ENCODE data around the gene FRMD6.

The FRMD6 gene

DNA sequence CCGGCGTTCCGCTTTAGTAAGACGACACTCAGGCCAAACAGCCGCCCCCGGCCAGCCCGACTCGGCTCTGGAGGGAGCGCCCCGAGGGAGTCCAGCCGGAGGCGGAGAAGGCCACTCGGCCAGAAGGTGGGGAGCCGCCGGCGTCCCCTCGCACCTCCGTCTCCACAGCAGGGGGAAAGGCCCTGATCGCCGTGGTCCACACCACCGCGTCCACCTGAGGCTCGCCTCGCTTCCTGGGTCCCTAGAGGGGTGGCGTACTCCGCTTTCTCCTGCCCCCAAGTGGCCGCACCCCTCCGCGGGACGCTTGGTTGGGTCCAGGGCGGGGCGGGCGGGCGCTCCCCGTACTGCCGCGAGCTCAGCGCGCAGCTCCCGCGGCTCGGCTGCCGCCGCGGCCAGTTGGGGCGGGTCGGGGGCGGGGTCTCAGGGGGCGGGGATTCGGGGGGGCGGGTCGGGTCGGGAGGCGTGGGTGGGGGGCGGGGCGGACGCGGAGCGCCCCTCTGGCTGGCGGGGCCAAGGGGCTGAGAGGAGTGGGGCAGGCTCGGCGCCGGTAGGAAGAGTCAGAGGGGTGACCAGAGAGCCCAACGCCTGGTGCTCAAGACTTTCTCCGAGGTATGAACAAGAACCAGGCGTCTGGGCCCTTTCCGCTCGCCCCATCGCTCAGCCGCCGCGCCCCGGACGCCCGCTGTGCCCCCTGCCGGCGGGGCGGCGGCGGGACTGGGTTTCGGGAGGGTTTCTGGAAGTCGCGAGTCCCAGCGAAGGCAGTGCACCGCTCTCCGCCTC lies at the start of gene FRMD6:
FRMD6 (plus strand) TSS at position 523 of the 780 bp plus-strand sequence. CDS start 37,927 bp downstream, outside the sequence.
- DNase-seq = peak; percentile 60

DNA sequence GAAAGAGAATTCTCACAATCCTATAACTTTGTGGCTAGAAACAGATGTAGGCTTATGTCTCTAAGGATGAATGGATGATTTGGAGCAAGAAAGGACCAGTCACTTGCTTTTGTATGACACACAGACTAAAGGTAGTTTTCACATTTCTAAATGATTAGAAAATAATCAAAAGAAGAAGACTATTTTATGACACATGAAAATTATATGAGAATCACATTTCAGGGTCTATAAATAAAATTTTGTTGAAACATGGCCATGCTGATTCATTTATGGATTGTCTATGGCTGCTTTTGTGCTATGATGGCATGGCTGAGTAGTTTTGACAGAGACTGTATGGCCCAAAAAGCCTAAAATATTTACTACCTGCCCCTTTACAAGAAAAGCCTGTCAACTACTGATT lies 49.4 kb upstream of the FRMD6 start:
- DNase-seq = no peak

DNA sequence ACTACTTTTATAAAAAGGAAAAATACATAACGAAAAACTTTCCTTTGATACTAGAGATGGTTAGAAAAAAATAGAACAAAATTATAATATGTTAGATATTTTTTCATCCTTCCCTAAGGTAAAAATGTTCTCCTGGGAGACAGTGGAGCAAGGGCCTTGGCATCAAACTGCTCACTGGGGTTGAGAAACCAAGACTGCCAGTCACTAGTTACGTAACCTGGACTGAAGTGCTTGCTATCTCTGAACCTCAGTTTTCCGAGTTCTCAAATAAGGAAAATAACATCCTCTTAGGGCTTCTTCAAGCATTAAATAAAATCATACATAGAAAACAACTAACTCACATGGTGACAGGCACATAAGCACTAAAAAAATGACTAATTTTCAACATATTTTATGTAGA lies 48.2 kb upstream of the FRMD6 start:
- DNase-seq = no peak

GRCh38 chr14:51604073-51604472 lies 47.6 kb upstream of the FRMD6 start:
- no peak for DNase-seq

DNA sequence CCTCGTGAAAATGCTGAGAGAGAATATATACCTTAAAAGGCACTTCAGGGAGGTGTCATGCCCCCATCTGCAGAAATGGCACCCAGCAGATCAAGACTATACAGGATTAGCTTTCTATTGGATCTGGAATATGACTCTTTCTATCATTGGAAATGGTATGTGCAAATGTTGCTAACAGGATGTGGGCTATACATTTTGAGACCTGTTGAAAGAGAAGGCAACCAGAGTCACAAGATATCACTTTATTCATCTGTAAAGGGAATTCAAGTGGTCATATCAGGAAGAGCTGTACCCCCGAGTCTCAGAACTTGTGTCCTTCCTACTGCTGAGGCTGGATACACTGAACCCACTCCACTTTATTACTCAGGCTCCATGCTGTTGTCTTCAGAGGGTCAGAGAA lies 46.1 kb upstream of the FRMD6 start:
- no peak for DNase-seq

DNA sequence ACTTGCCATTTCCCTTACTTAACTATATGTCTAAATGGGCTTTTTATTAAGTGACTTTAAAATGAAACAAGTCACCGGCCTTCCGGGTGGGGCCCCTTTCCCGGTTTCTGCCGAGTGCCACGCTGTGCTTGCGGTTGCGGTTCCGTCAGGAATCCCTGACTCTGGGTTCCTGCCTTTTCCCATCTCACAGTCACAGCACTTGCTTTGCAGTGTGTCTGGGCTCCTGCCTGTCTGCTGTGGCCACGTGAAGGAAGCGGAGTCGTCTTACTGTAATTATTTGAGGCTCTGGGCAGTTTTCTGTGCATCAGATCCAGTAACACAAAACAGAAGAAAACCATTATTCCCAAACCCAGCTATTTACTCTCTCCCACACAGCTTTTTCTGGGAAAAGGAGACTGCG lies 44.0 kb upstream of the FRMD6 start:
- no peak for DNase-seq

- no peak for DNase-seq
Observed at GRCh38 chr14:51609251-51609954, 42.3 kb upstream of the FRMD6 start.

- DNase-seq = no peak
Observed at GRCh38 chr14:51609955-51610283, 41.8 kb upstream of the FRMD6 start.

GRCh38 chr14:51610771-51611170 lies 40.9 kb upstream of the FRMD6 start:
- no peak for DNase-seq

GRCh38 chr14:51612449-51612848 lies 39.3 kb upstream of the FRMD6 start:
- no peak for DNase-seq

GRCh38 chr14:51613416-51613815 lies 38.3 kb upstream of the FRMD6 start:
- DNase-seq = no peak

DNA sequence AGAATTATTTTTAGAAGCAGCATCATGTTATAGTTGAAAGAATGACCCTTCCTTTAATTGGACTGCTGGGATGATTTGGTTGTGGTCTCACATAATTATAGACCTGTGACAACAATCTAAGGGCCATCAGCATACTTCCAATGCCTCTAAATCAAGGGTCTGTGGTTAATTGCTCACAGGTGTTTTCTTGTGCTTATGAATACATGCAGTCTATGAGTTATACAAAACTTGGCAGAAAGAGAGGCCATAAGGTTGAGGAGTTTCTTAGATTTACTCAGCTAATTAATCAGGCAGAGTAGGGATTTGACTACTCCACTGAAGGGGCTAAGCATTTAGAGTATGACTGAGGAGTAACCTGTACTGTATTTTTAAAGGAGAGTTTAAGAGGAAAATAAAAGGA lies 37.0 kb upstream of the FRMD6 start:
- no peak for DNase-seq

GRCh38 chr14:51616256-51616655 lies 35.5 kb upstream of the FRMD6 start:
- DNase-seq = no peak

- DNase-seq = no peak
Observed at GRCh38 chr14:51616724-51617409, 34.8 kb upstream of the FRMD6 start.

DNA sequence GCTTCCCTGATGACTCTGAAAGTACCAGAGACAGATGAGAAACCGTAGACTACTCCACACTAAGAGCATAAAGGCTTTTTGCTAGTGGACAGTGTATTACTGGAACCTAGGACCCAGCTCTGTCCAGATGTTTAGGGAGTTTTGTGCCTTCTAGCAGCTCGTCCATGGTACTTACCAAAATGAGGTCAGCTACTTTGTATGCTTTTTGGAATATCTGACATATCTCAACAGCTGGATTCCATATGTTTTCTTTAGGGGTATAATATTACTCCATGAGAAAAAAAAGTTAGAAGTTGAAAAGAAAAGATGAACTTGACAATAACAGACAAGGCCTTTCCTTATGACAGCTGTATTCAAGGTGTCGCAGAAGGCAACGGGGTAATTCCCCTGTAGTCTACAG lies 32.1 kb upstream of the FRMD6 start:
- no peak for DNase-seq

DNA sequence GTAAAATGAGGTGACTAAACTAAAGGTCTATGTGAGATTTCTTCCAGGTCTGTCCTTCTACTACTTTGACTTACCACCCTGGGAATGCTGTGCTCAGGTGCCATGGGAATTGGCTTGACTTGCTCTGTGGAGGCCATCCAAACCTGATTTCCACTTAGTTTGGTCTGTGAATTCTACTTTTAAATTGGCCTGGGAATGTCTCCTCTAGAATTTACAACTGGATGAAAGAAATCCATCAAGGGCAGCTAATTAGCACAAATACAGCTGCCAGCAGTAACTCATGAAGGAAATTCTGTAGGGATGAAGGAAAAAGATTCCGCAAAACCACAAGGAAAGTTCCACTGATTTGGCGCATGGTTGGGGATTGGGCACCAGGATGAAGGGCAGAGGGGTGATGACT lies 31.7 kb upstream of the FRMD6 start:
- no peak for DNase-seq

GRCh38 chr14:51621654-51622053 lies 30.1 kb upstream of the FRMD6 start:
- DNase-seq = no peak

DNA sequence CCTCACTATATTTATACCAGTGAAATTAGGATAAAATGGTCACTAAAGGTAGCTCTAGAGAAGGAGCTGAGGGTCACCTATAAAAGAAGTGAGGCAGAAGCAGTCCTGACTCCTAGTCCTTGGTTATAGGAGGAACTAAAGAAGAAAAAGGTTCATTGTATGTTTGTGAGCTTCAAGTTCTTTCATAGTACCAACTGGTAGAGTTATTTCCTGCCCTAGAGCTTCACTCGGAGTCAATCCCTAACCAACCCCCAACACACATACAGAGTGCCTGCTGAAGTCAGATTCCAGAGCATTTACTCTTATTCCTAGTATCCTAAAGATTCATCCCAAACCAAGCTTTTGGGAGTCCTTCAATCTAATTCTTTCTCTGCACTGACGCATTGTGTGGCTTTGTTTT lies 29.3 kb upstream of the FRMD6 start:
- DNase-seq = no peak

- no peak for DNase-seq
Observed at GRCh38 chr14:51624955-51625569, 26.6 kb upstream of the FRMD6 start.

DNA sequence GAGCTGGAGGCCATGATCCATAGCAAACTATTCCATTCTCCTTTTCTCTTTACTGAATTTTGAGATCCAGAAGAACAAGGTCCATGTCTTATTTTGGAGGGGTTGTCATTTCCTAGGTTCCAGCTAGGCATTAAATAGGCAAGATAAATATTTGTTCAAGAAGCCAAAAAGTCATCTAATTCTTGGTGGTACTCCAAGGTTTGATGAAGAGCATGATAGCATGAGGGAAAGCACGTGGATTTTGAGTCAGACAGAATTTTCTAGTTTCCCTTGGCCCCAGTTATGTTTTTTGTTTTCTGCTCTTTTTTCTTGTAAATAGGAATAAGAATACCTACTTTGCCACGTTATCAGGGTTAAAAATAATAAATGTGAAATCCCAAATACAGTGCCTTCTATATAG lies 25.5 kb upstream of the FRMD6 start:
- no peak for DNase-seq

GRCh38 chr14:51626788-51627187 lies 24.9 kb upstream of the FRMD6 start:
- no peak for DNase-seq

DNA sequence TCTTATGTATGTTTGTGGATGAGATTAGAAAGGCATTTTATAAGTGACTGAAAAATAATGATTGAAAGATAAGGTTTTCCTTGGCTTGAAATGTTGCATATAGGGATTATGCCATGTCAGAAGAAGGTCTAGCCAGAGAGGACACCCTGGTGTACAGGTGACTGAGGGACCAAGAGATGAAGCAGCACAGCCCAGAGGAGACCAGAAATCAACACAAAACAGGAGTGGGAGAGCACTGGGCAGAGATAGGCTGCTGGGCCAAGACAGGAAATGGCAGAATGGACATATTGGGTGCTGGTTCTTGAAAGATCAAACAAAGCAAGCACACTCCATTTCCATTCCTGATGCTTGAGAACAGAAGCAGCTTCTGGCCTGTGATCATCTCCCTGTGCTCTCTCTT lies 24.4 kb upstream of the FRMD6 start:
- no peak for DNase-seq

- no peak for DNase-seq
Observed at GRCh38 chr14:51628238-51628637, 23.5 kb upstream of the FRMD6 start.

DNA sequence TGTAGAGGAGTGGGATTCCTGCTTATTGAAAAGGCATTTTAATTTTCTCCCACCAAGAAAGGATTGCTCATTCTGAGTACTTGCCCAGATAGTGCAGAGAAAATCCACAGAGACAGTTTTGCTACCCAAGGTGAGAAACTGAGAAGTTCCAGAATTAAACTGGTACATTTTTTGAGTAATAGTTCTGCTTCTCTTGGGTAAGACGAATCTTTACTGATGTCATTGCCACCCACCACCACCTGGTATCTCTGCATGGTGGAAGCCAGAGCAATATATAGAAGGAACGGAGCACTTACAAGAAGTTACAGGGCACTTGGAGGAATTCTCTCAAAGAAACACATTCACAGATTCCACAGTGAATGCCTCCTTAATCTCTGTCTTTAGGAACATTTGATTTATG lies 20.7 kb upstream of the FRMD6 start:
- no peak for DNase-seq
